A549 (cell line): Measurements from ENCODE around the gene ERO1A. TPM values are rescaled to one million over a fixed set of nuclear protein-coding genes. Genes with fewer than 3 reads are reported as not detected.

Experiments
- ATAC-seq, 2 experiments: fragments of 200-7000 bp in 1 of 2; fragments of >200 bp in 1 of 2; cut with Nextera tagmentation in 1 of 2; cut with Tn5 transposase in 1 of 2; 3 replicates each; pipeline versions ENCODE4 v1.8.0 to v1.9.1; 2018 to 2020; ENCODE audit warnings: mild to moderate bottlenecking in 1 of 2, moderate library complexity in 1 of 2
- CTCF ChIA-PET: fragments of 300-600 bp; sonication (Branson Sonifier 250); formaldehyde crosslinking; extraction: SDS; loops from one replicate; lab custom pipeline; 2021; ENCODE audit warnings: antibody characterized with exemption, inconsistent platforms; lab: Yijun Ruan, JAX
- POLR2A ChIA-PET: fragments of 350-600 bp; formaldehyde crosslinking; extraction: SDS; loops from one replicate; lab custom pipeline; 2021; ENCODE audit warnings: antibody characterized with exemption, inconsistent platforms; lab: Yijun Ruan, JAX
- DNase-seq, 2 experiments: peaks; one replicate each; pipeline versions ENCODE4 v3.0.0 to v3.0.0-alpha.2; 2011 to 2016; ENCODE audit warnings: low read depth in 1 of 2, low spot score in 1 of 2
- FAIRE-seq: peaks from 2 replicates; lab custom pipeline; 2011; peaks lifted over from hg19 to GRCh38; lab: Jason Lieb, UNC
- H3K27ac ChIP-seq, 2 experiments: fragments of >200 bp; sonication (Bioruptor Twin); formaldehyde crosslinking; 3 replicates each; pipeline ENCODE4 v1.5.1; 2016 to 2017
- H3K4me1 ChIP-seq: fragments of >200 bp; sonication (Bioruptor Twin); formaldehyde crosslinking; 3 replicates; pipeline ENCODE4 v1.6.1; 2016
- H3K4me2 ChIP-seq: fragments of >200 bp; sonication (Bioruptor Twin); formaldehyde crosslinking; 3 replicates; pipeline ENCODE4 v1.6.1; 2016
- H3K4me3 ChIP-seq: fragments of >200 bp; sonication (Bioruptor Twin); formaldehyde crosslinking; 3 replicates; pipeline ENCODE4 v1.5.1; 2016
- H3K9me3 ChIP-seq: fragments of >200 bp; sonication (Bioruptor Twin); formaldehyde crosslinking; 3 replicates; pipeline ENCODE4 v1.6.1; 2016
- BHLHE40 ChIP-seq: IDR thresholded peaks from 2 replicates; pipeline ENCODE4 v1.6.1; 2012; ENCODE audit warnings: low read depth, low read length, inconsistent platforms
- EHF ChIP-seq: fragments of 250-450 bp; sonication (Bioruptor Pico); IDR thresholded peaks from 2 replicates; pipeline ENCODE4 v1.5.0; 2020; ENCODE audit warnings: mild to moderate bottlenecking
- FOSL2 ChIP-seq, 2 experiments: fragments of 450-650 bp in 1 of 2; fragments of >200 bp in 1 of 2; sonication (Bioruptor Twin) in 1 of 2; formaldehyde crosslinking; IDR thresholded peaks; 2 replicates each; pipeline versions ENCODE4 v1.5.0 to v1.6.1; 2016 to 2020; ENCODE audit warnings: mild to moderate bottlenecking in 1 of 2, moderate library complexity in 1 of 2
- FOXS1 ChIP-seq: fragments of 250-450 bp; sonication (Bioruptor Pico); IDR thresholded peaks from 2 replicates; pipeline ENCODE4 v1.5.0; 2020; ENCODE audit warnings: mild to moderate bottlenecking, moderate library complexity
- GATA3 ChIP-seq: IDR thresholded peaks from 2 replicates; pipeline ENCODE4 v1.6.1; 2012; ENCODE audit warnings: borderline replicate concordance
- HMGXB4 ChIP-seq: fragments of 250-450 bp; sonication (Bioruptor Pico); IDR thresholded peaks from 2 replicates; pipeline ENCODE4 v1.5.0; 2021; ENCODE audit warnings: mild to moderate bottlenecking, moderate library complexity, borderline replicate concordance
- MYC ChIP-seq: IDR thresholded peaks from 2 replicates; pipeline ENCODE4 v1.6.1; 2012; ENCODE audit warnings: mild to moderate bottlenecking, inconsistent platforms, low read length, improper control_type of control experiment, borderline replicate concordance
- NFE2L2 ChIP-seq: fragments of 150-350 bp; conservative IDR thresholded peaks from 2 replicates; pipeline ENCODE4 v1.6.1; 2014; ENCODE audit warnings: low read length
- PHF8 ChIP-seq: fragments of 200-600 bp; sonication (generic); IDR thresholded peaks from 2 replicates; pipeline ENCODE4 v1.6.1; 2016; ENCODE audit warnings: low read depth, mild to moderate bottlenecking, antibody characterized with exemption, moderate library complexity, borderline replicate concordance
- POLR2A ChIP-seq: IDR thresholded peaks from 2 replicates; pipeline ENCODE4 v1.6.1; 2012; ENCODE audit warnings: mild to moderate bottlenecking, low read length
- SMC3 ChIP-seq: fragments of >200 bp; sonication (Bioruptor Twin); formaldehyde crosslinking; IDR thresholded peaks from 3 replicates; pipeline ENCODE4 v1.6.1; 2018; ENCODE audit warnings: inconsistent platforms
- SREBF2 ChIP-seq: fragments of 450-650 bp; IDR thresholded peaks from 2 replicates; pipeline ENCODE4 v1.6.1; 2014; ENCODE audit warnings: mild to moderate bottlenecking, moderate library complexity
- TFCP2L1 ChIP-seq: fragments of 250-450 bp; sonication (Bioruptor Pico); IDR thresholded peaks from 2 replicates; pipeline ENCODE4 v1.5.0; 2021; ENCODE audit warnings: mild to moderate bottlenecking
- TP53 ChIP-seq: fragments of 250-450 bp; sonication (Bioruptor Pico); IDR thresholded peaks from 2 replicates; pipeline ENCODE4 v1.5.0; 2021; ENCODE audit warnings: mild to moderate bottlenecking, moderate library complexity
- ZSCAN20 ChIP-seq: fragments of 250-450 bp; sonication (Bioruptor Pico); IDR thresholded peaks from 2 replicates; pipeline ENCODE4 v1.8.0; 2022; ENCODE audit warnings: mild to moderate bottlenecking, moderate library complexity
- WGBS: methylation state at CpG from one replicate; pipeline ENCODE4 v1.1.6; 2017; ENCODE audit errors: missing lambda C conversion rate; 5-methylcytosine and 5-hydroxymethylcytosine counted together
- polyA plus RNA-seq, 4 experiments: library from polyadenylated mRNA; depleted of rRNA in 3 of 4; stranded (reverse); fragments of >200 nt; fragmentation: RNase III in 1 of 4; extraction: RNeasy Plus Mini Kit Qiagen cat#74134 plus additional on column Dnase treatment in 1 of 4; gene quantifications; 2 replicates in 3 of 4; 3 replicates in 1 of 4; pipeline ENCODE4 v1.2.3, GENCODE V29; 2011 to 2017
- TF ChIP-seq, protein P1 (sequence below): IDR thresholded peaks from 2 replicates; pipeline ENCODE4 v1.6.1; 2012
- TF ChIP-seq, protein P2 (sequence below): fragments of 250-450 bp; sonication (Bioruptor Pico); IDR thresholded peaks from 2 replicates; pipeline ENCODE4 v1.5.0; 2020; ENCODE audit warnings: low read depth, mild to moderate bottlenecking, moderate library complexity

Gene ERO1A
- polyA plus RNA-seq, 2 of the 4 experiments (the other 2 are of a cell fraction), result 39.2 to 69.1 TPM

DNA sequence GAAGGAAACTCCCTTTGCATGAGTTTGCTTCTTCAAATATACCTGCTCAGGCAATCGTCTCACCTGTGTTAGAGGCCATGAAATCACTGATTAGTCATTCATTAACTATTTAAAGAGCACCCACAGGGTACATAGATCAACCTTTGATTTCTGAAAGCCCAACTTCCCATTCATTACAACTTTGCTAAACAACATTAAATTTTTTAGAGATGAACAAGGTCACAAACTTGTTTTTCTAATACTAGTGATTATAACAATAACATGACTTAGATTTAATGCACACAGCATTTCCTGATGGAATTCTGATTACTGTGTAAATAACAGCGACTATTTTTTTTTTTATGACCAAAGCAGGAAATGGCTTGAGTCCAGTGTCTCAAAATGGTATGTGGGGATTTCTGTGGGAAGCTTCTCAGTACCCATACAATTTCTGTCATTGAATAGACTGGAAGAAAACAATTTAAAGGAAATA is 5.4 kb upstream of the ERO1A start:
- H3K4me2 ChIP-seq, result peak overlapping the region; percentile 65
- TF ChIP-seq BHLHE40 (no peak), PHF8 (no peak), POLR2A (no peak), EHF (0 out of 2 replicates have a peak, but pooled peaks have one; percentile 41), ZSCAN20 (CRISPR knock-in tag) (peak; percentile 52; the same call in 1 of the 2 replicates), TP53 (CRISPR knock-in tag) (no peak), SREBF2 (no peak)
- ChIA-PET CTCF (interaction anchor here (0.7 kb wide), 1 partner anchor 15 kb away, joined by 4 read pairs; no protein-coding TSS in a partner anchor), POLR2A (interaction anchor here (0.7 kb wide), 1 partner anchor 59 kb away, joined by 3 read pairs; no protein-coding TSS in a partner anchor)
- FAIRE-seq (no peak), DNase-seq (peak in 1 of 2 experiments; percentile 47), ATAC-seq (peak in 1 of 2 experiments; percentile 55; a peak in 2 of 6 replicates)
- 3% methylated on average over 2 of the region's 2 CpGs for WGBS
- H3K4me3 ChIP-seq, result no peak overlapping the region; the same call in 2 of the 3 replicates
- peaks cover 30% of the 10 kb centered on the region for H3K4me1 ChIP-seq
- no peaks in the 10 kb centered on the region for H3K9me3 ChIP-seq
- H3K27ac ChIP-seq, result peak overlapping the region; percentile 44 to 50; a peak in 5 of 6 replicates

DNA sequence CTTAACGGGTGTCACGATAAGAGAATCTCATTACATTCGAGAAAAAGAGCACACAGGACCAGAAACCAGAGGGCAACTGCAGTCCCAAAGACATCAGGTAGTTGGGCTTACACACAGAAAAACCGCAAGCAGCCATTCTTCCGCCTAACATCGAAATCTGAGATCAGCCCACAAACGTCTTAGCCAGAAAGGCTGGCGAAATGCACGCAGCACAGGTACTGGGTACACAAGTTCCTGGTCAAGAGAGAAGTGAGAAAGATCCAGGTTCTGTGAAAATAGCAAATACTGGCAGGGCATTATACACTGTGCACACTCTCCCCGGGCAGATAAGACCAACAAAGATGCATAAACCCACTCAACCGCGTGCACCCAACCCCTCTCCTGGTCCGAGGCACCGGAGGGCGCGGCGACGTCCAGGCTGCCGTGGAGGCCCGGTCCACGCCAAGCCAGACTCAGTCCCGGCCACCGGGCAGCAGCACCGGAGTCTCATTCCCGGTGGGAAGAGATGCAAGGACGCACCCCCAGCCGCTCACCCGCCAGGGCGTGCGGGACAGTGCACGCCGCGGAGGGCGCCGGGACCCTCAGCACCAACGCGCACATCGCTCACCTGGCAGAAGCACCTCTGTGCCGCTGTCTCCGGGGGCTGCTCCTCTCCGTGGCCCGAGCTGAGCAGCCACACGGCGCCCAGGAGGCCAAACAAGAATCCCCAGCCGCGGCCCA is 437 bp downstream of the ERO1A start:
- Histone ChIP-seq H3K4me1 (peaks cover 38% of the 10 kb centered on the region; the same call in 2 of the 3 replicates), H3K4me2 (peak overlapping the region; percentile 92), H3K4me3 (peak overlapping the region; percentile 89), H3K27ac (peak overlapping the region; percentile 91 to 98), H3K9me3 (no peaks in the 10 kb centered on the region)
- ATAC-seq (peak; percentile 67 to 68), DNase-seq (peak in 1 of 2 experiments; percentile 45), FAIRE-seq (no peak)
- ChIA-PET POLR2A (interaction anchor here (0.6 to 2.3 kb wide), 6 partner anchors 11 to 143 kb away, joined by 3 to 8 read pairs (median 6); partner anchors contain the start of genes GNPNAT1, GPR137C and TXNDC16), CTCF (interaction anchor here (0.6 to 1.5 kb wide), 4 partner anchors 16 to 1444 kb away, joined by 3 to 4 read pairs (median 3); no protein-coding TSS in a partner anchor)
- 3% methylated on average over 15 of the region's 46 CpGs for WGBS
- TF ChIP-seq GATA3, result peak; percentile 23; the same call in 1 of the 2 replicates
- TF ChIP-seq MYC, result 0 out of 2 replicates have a peak, but pooled peaks have one; percentile 16
- TF ChIP-seq, protein P1, sequence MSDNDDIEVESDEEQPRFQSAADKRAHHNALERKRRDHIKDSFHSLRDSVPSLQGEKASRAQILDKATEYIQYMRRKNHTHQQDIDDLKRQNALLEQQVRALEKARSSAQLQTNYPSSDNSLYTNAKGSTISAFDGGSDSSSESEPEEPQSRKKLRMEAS, result peak; percentile 59; the same call in 1 of the 2 replicates
- TF ChIP-seq TP53 (CRISPR knock-in tag), result no peak

DNA sequence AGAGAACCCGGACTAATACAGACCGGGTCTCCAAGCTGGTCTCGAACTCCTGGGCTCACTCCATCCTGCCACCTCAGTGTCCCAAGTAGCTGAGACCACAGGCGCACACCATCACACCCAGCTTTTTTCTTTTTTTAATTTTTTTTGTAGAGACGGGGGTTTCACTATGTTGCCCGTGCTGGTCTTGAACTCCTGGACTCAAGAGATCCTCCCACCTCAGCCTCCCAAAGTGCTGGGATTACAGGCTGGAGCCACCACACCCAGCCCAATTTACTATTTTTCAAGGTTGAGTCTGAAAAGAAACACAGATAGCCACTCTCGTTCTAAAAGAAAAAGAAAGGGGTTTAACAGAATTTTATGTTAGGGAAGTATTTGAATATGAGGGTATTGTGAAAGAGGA is 1.8 kb downstream of the ERO1A start:
- 0 out of 6 replicates have a peak overlapping the region, but pooled peaks of 1 of the 2 experiments have one; percentile 1 for H3K27ac ChIP-seq
- TF ChIP-seq HMGXB4 (CRISPR knock-in tag), result no peak
- TF ChIP-seq, protein P1, result no peak
- no peak for TF ChIP-seq FOSL2 (IDR thresholded peaks at IDR 0.05)
- no peak for TF ChIP-seq FOSL2 (CRISPR knock-in tag; IDR thresholded peaks at IDR 0.05)
- no peak for TF ChIP-seq NFE2L2
- no peak for TF ChIP-seq FOXS1 (CRISPR knock-in tag)
- TF ChIP-seq, protein P2, sequence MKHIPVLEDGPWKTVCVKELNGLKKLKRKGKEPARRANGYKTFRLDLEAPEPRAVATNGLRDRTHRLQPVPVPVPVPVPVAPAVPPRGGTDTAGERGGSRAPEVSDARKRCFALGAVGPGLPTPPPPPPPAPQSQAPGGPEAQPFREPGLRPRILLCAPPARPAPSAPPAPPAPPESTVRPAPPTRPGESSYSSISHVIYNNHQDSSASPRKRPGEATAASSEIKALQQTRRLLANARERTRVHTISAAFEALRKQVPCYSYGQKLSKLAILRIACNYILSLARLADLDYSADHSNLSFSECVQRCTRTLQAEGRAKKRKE (CRISPR knock-in tag), result no peak
- TF ChIP-seq SMC3, result no peak
- no peak for TF ChIP-seq TFCP2L1 (CRISPR knock-in tag)
- TF ChIP-seq, all 56 proteins: peak for 0
- no peak for FAIRE-seq
- no peak for DNase-seq
- Histone ChIP-seq H3K4me3 (no peak overlapping the region), H3K9me3 (no peaks in the 10 kb centered on the region), H3K4me1 (peaks cover 38% of the 10 kb centered on the region; the same call in 2 of the 3 replicates), H3K4me2 (peak overlapping the region; percentile 92)
- ChIA-PET CTCF (no interaction called here), POLR2A (no interaction called here)
- ATAC-seq, result no peak
- 93% methylated on average over 7 of the region's 7 CpGs for WGBS
